Thoracic aorta (tissue), 2 donors: ENCODE measurements around the gene THTPA. TPM values are rescaled to one million over a fixed set of nuclear protein-coding genes. Genes with fewer than 3 reads are reported as not detected.

Experiments used
- ATAC-seq: fragments of 150-250 bp; one replicate; pipeline ENCODE4 v1.8.0; 2017; ENCODE audit warnings: low read depth; ENCODE audit not compliant: insufficient number of reproducible peaks, low FRiP score
- DNase-seq: peaks from one replicate; pipeline ENCODE4 v3.0.0-alpha.2; 2020; ENCODE audit warnings: low spot score
- H3K27ac ChIP-seq, 2 donors: fragments of 200-600 bp; sonication (generic); 1 replicate in 1 of 2; 2 replicates in 1 of 2; pipeline ENCODE4 v1.5.1; 2016; ENCODE audit warnings: mild to moderate bottlenecking in 2 of 2, moderate library complexity in 2 of 2
- H3K27me3 ChIP-seq: fragments of 200-600 bp; sonication (generic); replicated peaks from 2 replicates; pipeline ENCODE4 v1.6.0; 2016; ENCODE audit warnings: mild to moderate bottlenecking; ENCODE audit not compliant: insufficient read depth
- H3K36me3 ChIP-seq: fragments of 200-600 bp; sonication (generic); one replicate; pipeline ENCODE4 v1.5.1; 2016
- H3K4me1 ChIP-seq, 2 donors: fragments of 200-600 bp; sonication (generic); 1 replicate in 1 of 2; 2 replicates in 1 of 2; pipeline versions ENCODE4 v1.5.1 to v1.6.0; 2016; ENCODE audit warnings: low read depth in 2 of 2, mild to moderate bottlenecking in 1 of 2; ENCODE audit not compliant: control insufficient read depth in 1 of 2
- H3K4me3 ChIP-seq: fragments of 200-600 bp; sonication (generic); 2 replicates; pipeline ENCODE4 v1.5.1; 2016; ENCODE audit warnings: mild to moderate bottlenecking
- H3K9me3 ChIP-seq: fragments of 200-600 bp; sonication (generic); 2 replicates; pipeline ENCODE4 v1.5.1; 2016
- CTCF ChIP-seq: fragments of 200-600 bp; sonication (generic); IDR thresholded peaks from one replicate; pipeline ENCODE4 v1.5.1; 2019; ENCODE audit warnings: antibody characterized with exemption
- total RNA-seq, 2 donors: library from RNA; depleted of rRNA; stranded (reverse); fragments of >200 nt; gene quantifications; one replicate each; pipeline versions ENCODE4 v1.1.0 to v1.2.3, GENCODE V29; 2016

The THTPA gene
- total RNA-seq, 2 donors from 2014 or later, result 17.8 to 30.9 TPM

DNA sequence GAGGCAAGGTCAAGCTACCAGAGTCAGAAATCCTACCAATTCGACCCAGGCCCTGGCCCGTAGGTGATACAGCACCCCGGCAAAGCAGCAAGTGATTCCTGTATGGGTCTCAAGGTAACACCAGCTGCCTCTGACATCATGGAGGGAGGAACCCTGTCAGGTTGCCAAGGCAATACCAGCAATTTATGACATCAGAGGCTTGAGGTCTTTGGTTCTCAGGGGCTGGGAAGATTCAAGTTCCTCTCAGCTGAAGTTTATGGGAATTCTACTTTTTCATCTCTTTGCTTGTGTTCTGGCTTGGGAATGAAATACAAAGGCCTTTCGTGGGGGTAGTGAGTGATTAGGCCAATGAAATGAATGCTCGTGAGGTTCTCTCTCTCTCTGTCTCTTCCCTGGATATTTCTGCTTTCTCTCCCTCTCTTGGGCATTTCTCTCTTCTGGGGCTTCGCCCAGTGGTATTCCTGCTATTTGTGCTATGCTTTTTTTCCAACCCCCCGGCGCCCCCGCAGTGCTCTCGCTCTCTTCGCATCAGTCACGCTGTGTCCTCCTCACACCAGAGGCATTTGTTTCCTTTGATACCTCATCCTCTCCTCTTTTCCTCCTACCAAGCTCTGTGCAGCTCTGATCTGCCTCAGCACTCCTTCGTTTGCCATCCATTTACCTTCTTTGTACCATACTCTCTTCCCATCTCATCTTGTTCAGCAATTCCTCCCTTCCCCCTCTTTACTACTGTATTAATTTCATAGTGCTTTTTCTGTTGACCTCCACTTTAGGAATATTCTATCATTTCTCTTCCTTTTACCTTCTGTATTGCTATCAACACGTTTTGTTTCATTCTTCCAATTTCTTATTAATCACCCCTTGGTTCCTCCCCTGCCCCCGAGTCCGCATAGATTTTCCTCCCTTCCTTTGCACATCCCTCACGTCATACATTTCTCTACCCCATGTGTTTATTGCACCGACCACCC, 7.4 kb upstream of the THTPA start:
- ATAC-seq, result no peak
- H3K27me3 ChIP-seq, result no peaks in the 10 kb centered on the region
- peaks cover 0 to 13% of the 10 kb centered on the region in 2 donors for H3K4me1 ChIP-seq
- H3K36me3 ChIP-seq, result no peaks in the 10 kb centered on the region
- H3K4me3 ChIP-seq, result no peak overlapping the region
- no peaks in the 10 kb centered on the region for H3K9me3 ChIP-seq
- DNase-seq, result no peak
- no peak overlapping the region for H3K27ac ChIP-seq
- TF ChIP-seq CTCF, result no peak

- Histone ChIP-seq H3K27ac (no peak overlapping the region), H3K36me3 (no peaks in the 10 kb centered on the region), H3K27me3 (no peaks in the 10 kb centered on the region), H3K9me3 (no peaks in the 10 kb centered on the region), H3K4me3 (peak overlapping the region; percentile 75), H3K4me1 (peaks cover 0 to 18% of the 10 kb centered on the region in 2 donors)
- DNase-seq (no peak), ATAC-seq (no peak)
- no peak for TF ChIP-seq CTCF
Measured at GRCh38 chr14:23550131-23550811, 5.8 kb upstream of the THTPA start.

- no peak overlapping the region for H3K27ac ChIP-seq
- no peak for TF ChIP-seq CTCF
- ATAC-seq (no peak), DNase-seq (no peak)
- H3K4me1 ChIP-seq, result peaks cover 0 to 19% of the 10 kb centered on the region in 2 donors
- peak overlapping the region; percentile 75 for H3K4me3 ChIP-seq
- H3K9me3 ChIP-seq, result no peaks in the 10 kb centered on the region
- H3K36me3 ChIP-seq, result no peaks in the 10 kb centered on the region
- no peaks in the 10 kb centered on the region for H3K27me3 ChIP-seq
Measured at GRCh38 chr14:23550812-23551265, 5.2 kb upstream of the THTPA start.

DNA sequence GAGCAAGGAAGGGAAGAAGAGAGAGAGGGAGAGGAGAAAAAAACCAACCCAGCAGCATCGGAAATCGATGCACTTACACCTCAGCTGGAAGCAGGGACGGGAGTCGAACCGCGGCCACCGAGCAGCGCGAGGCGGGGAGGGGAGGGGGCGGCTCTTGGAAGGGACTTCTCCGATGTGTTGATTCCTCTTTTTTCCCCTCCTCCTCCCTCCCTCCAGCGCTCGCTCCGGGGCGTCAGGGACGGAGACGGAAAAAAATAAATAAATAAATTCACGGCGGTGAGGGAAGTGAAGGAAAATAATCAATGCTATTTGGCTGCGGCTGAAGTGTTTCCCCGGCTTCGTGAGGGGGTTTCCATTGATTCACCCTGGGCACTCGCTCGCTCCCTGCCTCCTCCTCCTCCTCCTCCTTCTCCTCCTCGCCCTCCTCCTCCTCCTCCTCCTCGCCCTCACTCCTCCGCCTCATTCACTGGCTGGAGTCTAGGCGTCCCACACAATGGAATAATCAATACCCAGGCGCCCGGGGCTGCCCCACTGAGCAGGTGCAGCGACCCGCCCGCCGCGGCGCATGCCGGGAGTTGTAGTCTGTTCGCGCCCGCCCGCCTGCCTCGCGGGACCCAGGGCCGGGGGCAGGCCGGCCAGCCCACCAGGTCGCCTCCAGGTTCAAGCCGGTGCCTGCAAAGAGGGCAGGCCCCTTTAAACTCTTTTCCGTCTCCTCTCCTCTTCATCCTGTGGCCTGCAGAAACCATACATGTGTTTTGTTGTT, 4.6 kb upstream of the THTPA start, which contains the start of gene ZFHX2:
Gene ZFHX2 (minus strand): TSS at position 500 of the 763 bp plus-strand sequence. CDS start 16,440 bp downstream, outside the sequence.
- DNase-seq (no peak), ATAC-seq (peak; percentile 6)
- Histone ChIP-seq H3K27me3 (no peaks in the 10 kb centered on the region), H3K4me3 (peak within 1 kb of the TSS; percentile 75), H3K27ac (peak within 1 kb of the TSS in 1 of 2 donors; percentile 25), H3K4me1 (peaks cover 0 to 20% of the 10 kb centered on the region in 2 donors), H3K9me3 (no peaks in the 10 kb centered on the region), H3K36me3 (no peaks in the 10 kb centered on the region)
- TF ChIP-seq CTCF, result no peak
